T-helper 1 cell treated with Interleukin-12 subunit alpha and Interleukin-12 subunit beta and Interleukin-4 antibody, amounts not matched to agents 30 μg/mL and 1 μg/mL, for 36 hours (primary cell): ENCODE measurements around the gene ITIH5.
"Not testable (repeated sequence)": the region's sequence is repeated elsewhere in the genome, so short reads cannot be mapped to it uniquely, and the experiment has no call there.

Source experiments
- H3K27ac Mint-ChIP-seq: one replicate; pipeline ENCODE4 v1.8.0; 2021; ENCODE audit warnings: mild to moderate bottlenecking, mixed read lengths
- H3K27me3 Mint-ChIP-seq: one replicate; pipeline ENCODE4 v1.8.0; 2021; ENCODE audit warnings: low read depth, mixed read lengths
- H3K36me3 Mint-ChIP-seq: one replicate; pipeline ENCODE4 v1.8.0; 2021; ENCODE audit warnings: low read depth, mixed read lengths
- H3K4me1 Mint-ChIP-seq: one replicate; pipeline ENCODE4 v1.8.0; 2021; ENCODE audit warnings: low read depth, mixed read lengths
- H3K4me3 Mint-ChIP-seq: one replicate; pipeline ENCODE4 v1.8.0; 2021; ENCODE audit warnings: mild to moderate bottlenecking, moderate library complexity, mixed read lengths
- H3K9me3 Mint-ChIP-seq: one replicate; pipeline ENCODE4 v1.8.0; 2021; ENCODE audit warnings: mixed read lengths

ITIH5 gene

GRCh38 chr10:7666253-7667023 lies at the start of gene ITIH5:
ITIH5 (minus strand) TSS chr10:7666966; CDS start chr10:7666892, 74 bp downstream.
- H3K27ac Mint-ChIP-seq = no peak within 1 kb of the TSS

DNA sequence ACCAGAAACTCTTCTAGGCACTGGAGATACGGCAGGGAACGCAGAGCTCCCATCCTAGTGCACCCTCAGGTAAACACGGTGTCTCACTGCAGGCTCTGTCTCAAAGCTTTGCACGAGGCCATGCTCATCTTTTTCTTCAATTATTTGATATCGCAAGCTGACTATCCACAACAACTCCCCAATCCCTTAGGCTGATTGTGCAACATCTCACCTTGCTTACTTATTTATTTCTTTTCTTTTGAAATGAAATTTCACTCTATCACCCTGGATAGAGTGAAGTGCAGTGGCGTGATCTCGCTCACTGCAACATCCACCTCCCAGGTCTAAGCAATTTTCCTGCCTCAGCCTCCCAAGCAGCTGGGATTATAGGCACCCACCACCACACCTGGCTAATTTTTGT lies 48.7 kb upstream of the ITIH5 start:
- Mint-ChIP-seq H3K27ac (no peak overlapping the region), H3K4me1 (peaks cover 2% of the 10 kb centered on the region), H3K36me3 (no peaks in the 10 kb centered on the region), H3K9me3 (no peaks in the 10 kb centered on the region), H3K4me3 (no peak overlapping the region), H3K27me3 (peaks cover 7% of the 10 kb centered on the region)

More at GRCh38 chr10:7666253-7667023, at the start of gene ITIH5:
- Mint-ChIP-seq H3K27me3 (peaks cover 71% of the 10 kb centered on the region), H3K36me3 (no peaks in the 10 kb centered on the region), H3K4me1 (peaks cover 6% of the 10 kb centered on the region), H3K9me3 (no peaks in the 10 kb centered on the region), H3K4me3 (peak within 1 kb of the TSS; percentile 58)

DNA sequence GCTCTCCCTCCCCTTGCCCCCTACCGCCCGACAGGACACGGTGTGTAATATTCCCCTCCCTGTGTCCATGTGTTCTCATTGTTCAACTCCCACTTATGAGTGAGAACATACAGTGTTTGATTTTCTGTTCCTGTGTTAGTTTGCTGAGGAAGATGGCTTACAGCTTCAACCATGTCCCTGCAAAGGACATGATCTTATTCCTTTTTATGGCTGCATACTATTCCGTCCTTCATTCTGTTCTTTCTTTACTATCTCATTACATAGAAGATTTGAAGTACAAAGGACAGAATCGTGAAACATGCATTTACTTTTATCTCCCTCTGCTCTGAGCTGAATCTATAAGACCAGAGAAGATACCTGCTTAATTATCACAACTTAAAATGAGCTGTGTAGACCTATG lies 44.3 kb upstream of the ITIH5 start:
- not testable (repeated sequence) for H3K36me3 Mint-ChIP-seq, H3K9me3 Mint-ChIP-seq, H3K4me1 Mint-ChIP-seq, H3K4me3 Mint-ChIP-seq, H3K27ac Mint-ChIP-seq
- H3K27me3 Mint-ChIP-seq = peaks cover 22% of the 10 kb centered on the region

DNA sequence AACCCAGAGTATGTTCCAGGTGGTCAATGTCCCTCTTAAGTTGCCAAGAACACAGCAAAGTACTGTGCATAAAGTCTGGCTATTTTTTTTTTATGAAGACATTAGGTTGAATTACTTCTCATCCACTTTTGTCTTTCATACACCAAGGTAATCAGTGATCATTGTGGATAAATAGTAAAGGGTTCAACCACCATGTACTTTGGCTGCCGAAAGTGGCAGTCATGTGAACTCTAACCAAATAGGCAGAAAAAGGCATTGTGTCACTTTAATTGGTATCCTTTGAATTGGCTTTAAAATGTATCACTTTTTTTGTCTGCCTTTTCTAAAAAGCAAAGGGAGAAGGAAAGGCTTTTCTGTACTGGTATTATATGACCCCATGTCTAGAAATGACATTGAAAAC lies 43.7 kb upstream of the ITIH5 start:
- H3K27me3 Mint-ChIP-seq = peaks cover 26% of the 10 kb centered on the region
- peaks cover 2% of the 10 kb centered on the region for H3K4me1 Mint-ChIP-seq
- H3K36me3 Mint-ChIP-seq = no peaks in the 10 kb centered on the region
- no peak overlapping the region for H3K4me3 Mint-ChIP-seq
- no peaks in the 10 kb centered on the region for H3K9me3 Mint-ChIP-seq
- no peak overlapping the region for H3K27ac Mint-ChIP-seq

DNA sequence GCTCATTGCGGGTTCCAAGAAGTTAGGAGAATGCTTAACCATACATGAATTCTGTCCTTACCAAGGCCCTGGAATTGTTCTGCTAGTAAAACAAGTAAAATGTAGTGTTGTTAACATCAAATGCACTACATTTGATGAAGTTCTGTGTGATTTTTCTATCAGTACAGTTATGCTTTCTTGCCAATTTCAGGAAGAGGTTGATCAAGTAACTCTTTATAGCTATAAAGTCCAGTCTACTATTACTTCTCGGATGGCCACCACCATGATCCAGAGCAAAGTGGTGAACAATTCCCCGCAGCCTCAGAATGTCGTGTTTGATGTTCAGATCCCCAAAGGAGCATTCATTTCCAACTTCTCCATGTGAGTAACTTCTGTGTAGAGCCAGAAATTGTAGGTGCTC lies 42.1 kb upstream of the ITIH5 start:
- Mint-ChIP-seq H3K36me3 (no peaks in the 10 kb centered on the region), H3K4me1 (peaks cover 2% of the 10 kb centered on the region), H3K4me3 (no peak overlapping the region), H3K9me3 (no peaks in the 10 kb centered on the region), H3K27ac (no peak overlapping the region), H3K27me3 (peaks cover 30% of the 10 kb centered on the region)

GRCh38 chr10:7707858-7708622 lies 41.3 kb upstream of the ITIH5 start:
- H3K9me3 Mint-ChIP-seq = no peaks in the 10 kb centered on the region
- H3K27ac Mint-ChIP-seq = no peak overlapping the region
- peaks cover 2% of the 10 kb centered on the region for H3K4me1 Mint-ChIP-seq
- H3K4me3 Mint-ChIP-seq = no peak overlapping the region
- no peaks in the 10 kb centered on the region for H3K36me3 Mint-ChIP-seq
- H3K27me3 Mint-ChIP-seq = peaks cover 37% of the 10 kb centered on the region

DNA sequence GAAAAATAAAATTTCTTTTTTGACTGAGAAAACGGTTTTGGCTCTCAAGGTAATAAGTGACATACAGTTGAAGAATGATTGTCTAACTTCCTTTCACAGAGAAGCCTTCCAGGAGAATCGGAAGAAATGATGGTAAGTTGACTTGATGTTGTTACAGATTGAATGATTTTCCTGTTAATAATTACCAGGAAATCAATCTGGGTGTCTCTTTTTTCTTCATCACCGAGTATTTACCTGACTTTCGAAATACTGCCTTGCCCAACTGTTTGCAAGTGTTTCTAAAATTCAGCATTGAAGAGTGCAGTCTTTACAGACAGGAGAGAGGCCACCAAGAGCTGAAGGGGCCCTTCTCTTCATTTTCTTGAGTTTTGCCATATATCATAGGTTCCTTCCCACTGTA lies 40.3 kb upstream of the ITIH5 start:
- Mint-ChIP-seq H3K4me1 (peaks cover 2% of the 10 kb centered on the region), H3K27ac (no peak overlapping the region), H3K36me3 (no peaks in the 10 kb centered on the region), H3K4me3 (no peak overlapping the region), H3K27me3 (peaks cover 43% of the 10 kb centered on the region), H3K9me3 (no peaks in the 10 kb centered on the region)

DNA sequence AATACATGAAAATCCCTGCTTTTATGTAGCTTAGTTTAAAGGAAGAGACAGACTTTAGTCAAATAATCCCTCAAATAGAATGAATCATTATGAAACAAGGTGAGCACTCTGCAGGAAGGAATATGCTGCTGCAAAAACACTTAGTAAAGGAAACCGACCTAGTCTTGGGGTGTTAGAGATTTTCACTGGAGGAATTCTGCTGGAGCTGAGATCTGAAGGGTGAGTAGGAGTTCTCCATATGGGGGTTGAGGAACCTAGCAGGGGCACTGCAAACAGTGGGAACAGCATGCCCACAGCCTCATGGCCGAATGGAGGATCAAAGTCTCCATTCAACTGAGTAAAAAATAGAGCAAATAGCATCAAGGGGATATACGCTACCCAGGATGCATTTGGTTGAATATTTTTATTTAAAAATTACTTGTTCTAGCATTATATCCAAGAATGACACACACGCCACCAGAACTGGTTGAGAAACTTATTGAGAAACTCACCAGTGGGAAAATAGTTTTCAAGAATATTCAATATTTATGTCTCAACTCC lies 39.8 kb upstream of the ITIH5 start:
- peaks cover 2% of the 10 kb centered on the region for H3K4me1 Mint-ChIP-seq
- no peaks in the 10 kb centered on the region for H3K9me3 Mint-ChIP-seq
- H3K4me3 Mint-ChIP-seq = no peak overlapping the region
- H3K36me3 Mint-ChIP-seq = no peaks in the 10 kb centered on the region
- H3K27me3 Mint-ChIP-seq = peaks cover 43% of the 10 kb centered on the region
- no peak overlapping the region for H3K27ac Mint-ChIP-seq

- Mint-ChIP-seq H3K27me3 (peaks cover 39% of the 10 kb centered on the region), H3K4me1 (peaks cover 2% of the 10 kb centered on the region), H3K36me3 (no peaks in the 10 kb centered on the region), H3K9me3 (no peaks in the 10 kb centered on the region), H3K4me3 (no peak overlapping the region), H3K27ac (no peak overlapping the region)
Measured at GRCh38 chr10:7705341-7705740, 38.6 kb upstream of the ITIH5 start.

- Mint-ChIP-seq H3K9me3 (no peaks in the 10 kb centered on the region), H3K36me3 (no peaks in the 10 kb centered on the region), H3K27me3 (peaks cover 39% of the 10 kb centered on the region), H3K4me3 (no peak overlapping the region), H3K27ac (no peak overlapping the region), H3K4me1 (peaks cover 2% of the 10 kb centered on the region)
Measured at GRCh38 chr10:7704071-7705016, 37.6 kb upstream of the ITIH5 start.

DNA sequence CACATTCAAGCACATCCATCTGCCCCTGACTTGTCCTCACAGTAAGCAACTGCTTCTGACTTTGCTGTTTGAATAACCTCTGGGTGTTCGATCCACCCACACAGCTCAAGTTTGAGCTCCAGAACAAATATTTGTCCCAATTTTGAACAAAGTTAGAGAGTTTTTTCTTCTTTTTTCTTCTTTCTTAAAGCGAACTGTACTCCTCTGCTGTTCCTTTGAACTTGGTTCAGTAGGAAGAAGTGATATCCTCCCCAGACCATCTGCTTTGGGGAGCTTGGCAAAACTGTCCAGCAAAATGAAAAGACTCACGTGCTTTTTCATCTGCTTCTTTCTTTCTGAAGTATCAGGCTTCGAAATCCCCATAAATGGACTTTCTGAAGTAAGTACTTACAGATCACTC lies 36.4 kb upstream of the ITIH5 start, which contains the start of gene ITIH2:
ITIH2 (plus strand) TSS at position 177 of the 400 bp plus-strand sequence; CDS start at position 296, 119 bp downstream.
- Mint-ChIP-seq H3K27me3 (peaks cover 36% of the 10 kb centered on the region), H3K9me3 (no peaks in the 10 kb centered on the region), H3K4me3 (no peak within 1 kb of the TSS), H3K4me1 (peaks cover 2% of the 10 kb centered on the region), H3K27ac (no peak within 1 kb of the TSS), H3K36me3 (no peaks in the 10 kb centered on the region)

DNA sequence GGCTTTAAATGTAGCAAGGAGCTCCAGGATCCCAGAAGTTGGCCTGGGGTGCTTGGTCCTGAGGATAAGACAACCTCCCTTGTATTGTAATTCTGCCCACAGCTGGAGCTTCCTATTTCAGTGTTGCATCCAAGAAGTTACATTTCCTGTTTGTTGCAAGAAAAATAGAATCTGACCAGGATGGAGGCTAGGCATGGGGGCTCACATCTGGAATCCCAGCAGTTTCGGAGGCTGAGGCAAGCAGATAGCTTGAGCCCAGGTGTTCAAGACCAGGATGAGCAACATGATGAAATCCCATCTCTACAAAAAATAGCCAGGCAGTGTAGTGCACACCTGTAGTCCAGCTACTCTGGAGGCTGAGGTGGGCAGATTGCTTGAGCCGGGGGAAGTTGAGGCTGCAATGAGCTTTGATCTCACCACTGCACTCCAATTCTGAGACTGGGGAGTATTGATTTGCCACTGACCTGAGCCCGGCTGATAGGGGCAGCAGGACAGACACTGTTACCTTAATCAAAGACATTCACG lies 35.6 kb upstream of the ITIH5 start:
- Mint-ChIP-seq H3K4me3 (no peak overlapping the region), H3K36me3 (no peaks in the 10 kb centered on the region), H3K9me3 (no peaks in the 10 kb centered on the region), H3K4me1 (peaks cover 2% of the 10 kb centered on the region), H3K27me3 (peaks cover 32% of the 10 kb centered on the region), H3K27ac (no peak overlapping the region)

DNA sequence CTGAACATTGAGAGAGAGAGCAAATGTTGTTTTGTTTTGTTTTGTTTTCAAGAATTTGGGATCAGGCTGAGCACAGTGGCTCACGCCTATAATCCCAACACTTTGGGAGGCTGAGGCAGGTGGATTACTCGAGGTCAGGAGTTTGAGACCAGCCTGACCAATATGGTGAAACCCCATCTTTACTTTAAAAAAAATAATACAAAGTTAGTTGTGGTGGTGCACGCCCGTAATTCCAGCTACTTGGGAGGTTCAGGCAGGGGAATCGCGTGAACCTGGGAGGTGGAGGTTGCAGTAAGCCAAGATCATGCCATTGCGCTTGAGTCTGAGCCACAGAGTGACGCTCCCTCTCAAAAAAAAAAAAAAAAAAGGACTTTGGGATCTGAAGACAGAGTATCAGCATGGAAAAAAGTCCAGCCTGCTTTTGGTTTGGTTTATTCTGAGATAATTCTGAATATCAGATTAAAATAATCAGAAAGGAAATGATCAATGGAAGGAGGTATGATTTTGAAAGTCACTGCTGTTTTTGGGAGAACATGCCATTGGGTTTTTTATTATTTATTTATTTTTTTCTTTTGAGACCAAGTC lies 34.5 kb upstream of the ITIH5 start:
- no peaks in the 10 kb centered on the region for H3K9me3 Mint-ChIP-seq
- peaks cover 22% of the 10 kb centered on the region for H3K27me3 Mint-ChIP-seq
- H3K4me1 Mint-ChIP-seq = no peaks in the 10 kb centered on the region
- no peak overlapping the region for H3K27ac Mint-ChIP-seq
- H3K36me3 Mint-ChIP-seq = no peaks in the 10 kb centered on the region
- no peak overlapping the region for H3K4me3 Mint-ChIP-seq
